ENCODE data around the gene C17orf75. TPM values are rescaled to one million over a fixed set of nuclear protein-coding genes. Genes with fewer than 3 reads are reported as not detected.

C17orf75 gene, protein sequence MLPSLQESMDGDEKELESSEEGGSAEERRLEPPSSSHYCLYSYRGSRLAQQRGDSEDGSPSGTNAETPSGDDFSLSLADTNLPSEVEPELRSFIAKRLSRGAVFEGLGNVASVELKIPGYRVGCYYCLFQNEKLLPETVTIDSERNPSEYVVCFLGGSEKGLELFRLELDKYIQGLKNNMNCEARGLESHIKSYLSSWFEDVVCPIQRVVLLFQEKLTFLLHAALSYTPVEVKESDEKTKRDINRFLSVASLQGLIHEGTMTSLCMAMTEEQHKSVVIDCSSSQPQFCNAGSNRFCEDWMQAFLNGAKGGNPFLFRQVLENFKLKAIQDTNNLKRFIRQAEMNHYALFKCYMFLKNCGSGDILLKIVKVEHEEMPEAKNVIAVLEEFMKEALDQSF
- total RNA-seq: 9.9 and 13.5 TPM in 2 replicates

DNA sequence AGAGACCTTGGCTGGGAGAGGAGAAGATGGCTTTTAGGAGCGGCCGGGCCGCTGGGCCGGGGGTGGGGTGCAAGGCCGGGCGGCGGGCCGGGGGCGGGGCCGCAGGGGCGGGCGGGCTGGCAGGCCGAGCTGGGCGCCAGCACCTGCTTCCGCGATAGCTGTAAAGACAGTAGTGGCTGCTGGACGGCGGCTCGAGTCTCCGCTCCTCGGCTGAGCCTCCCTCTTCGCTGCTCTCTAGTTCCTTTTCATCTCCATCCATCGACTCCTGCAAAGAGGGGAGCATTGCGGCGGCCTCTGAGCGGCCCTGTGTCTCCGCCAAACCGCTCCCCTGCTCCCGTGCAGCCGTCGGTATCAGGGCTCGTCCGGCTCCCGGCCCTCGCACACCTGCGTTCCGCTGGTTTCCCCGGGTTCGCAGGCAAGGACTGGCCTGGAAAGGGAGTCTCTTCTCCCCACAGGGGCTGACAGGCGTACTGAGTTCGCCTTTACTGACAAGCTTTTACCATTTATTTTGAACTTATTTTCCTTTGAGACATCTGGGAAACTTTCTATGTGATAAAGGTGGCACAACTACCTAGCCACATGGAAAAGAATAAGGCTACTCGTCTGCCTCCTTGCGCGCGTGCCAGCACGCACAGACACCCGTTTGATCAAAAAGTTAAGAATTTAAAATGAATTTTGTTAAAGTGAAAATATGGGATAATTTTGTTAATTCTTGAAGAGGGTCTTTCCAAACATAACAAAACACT is at the start of gene C17orf75:
Gene C17orf75 (minus strand): TSS at position 317 of the 746 bp plus-strand sequence. CDS start 34 bp downstream, at position 283.

DNA sequence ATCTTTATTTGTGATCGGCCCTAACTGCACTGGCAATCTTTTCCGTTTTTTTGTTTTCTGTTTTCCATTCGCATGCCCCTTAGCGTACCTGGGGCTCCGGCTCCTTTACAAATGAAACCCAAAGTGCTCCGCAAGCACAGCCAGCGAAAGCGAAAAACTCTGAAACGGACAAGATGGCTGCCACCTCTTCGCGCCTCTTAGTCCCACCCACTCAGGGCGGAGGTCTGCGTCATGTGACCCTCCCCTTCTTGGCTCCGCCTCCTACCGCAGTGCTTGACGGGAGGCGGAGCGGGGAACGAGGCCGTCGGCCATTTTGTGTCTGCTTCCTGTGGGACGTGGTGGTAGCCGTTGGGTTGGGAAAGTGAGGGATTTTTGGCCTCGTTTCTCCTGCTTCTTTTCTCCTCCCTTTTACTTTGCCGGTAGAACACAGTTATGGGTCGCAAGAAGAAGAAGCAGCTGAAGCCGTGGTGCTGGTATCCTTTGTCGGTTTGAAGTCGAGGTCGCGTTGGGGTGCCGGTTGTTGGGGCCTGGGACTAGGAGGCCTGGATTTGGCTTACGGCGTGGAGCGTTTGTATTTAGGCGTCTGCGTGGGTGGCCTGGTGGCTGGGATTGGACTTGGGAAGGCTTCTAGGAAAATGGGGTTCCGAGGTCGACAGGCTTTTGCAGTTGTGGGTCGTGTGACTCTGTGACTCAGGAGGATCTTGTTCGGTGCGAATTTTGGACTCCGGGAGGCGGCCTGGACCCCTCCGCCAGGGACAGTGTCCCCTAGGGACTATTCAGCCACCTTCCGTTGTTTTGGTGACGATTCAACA is 8.1 kb upstream of the C17orf75 start, which contains the start of gene ZNF207:
Gene ZNF207 (plus strand): TSS at position 304 of the 812 bp plus-strand sequence. CDS start 129 bp downstream, at position 433.

Other genes starting within 250 kb of the C17orf75 start
- gene RHOT1, start 199.7 kb downstream of the C17orf75 start, total RNA-seq: 34.2 and 34.9 TPM in 2 replicates
- gene RHBDL3, start 76.3 kb downstream of the C17orf75 start, total RNA-seq: under 0.01 and 0.20 TPM in 2 replicates
- gene ZNF207, start 8.0 kb upstream of the C17orf75 start, total RNA-seq: 115 and 140 TPM in 2 replicates
- gene PSMD11, start 102.3 kb upstream of the C17orf75 start, total RNA-seq: 68.3 and 88.9 TPM in 2 replicates
- 0.73 and 0.78 TPM in 2 replicates for gene CDK5R1, start 144.8 kb upstream of the C17orf75 start, total RNA-seq

All from subcutaneous preadipocyte (primary cell).